Endodermal cell (in vitro differentiated cells): ENCODE measurements around the gene SLC35E4. TPM values are rescaled to one million over a fixed set of nuclear protein-coding genes. Genes with fewer than 3 reads are reported as not detected.

Source experiments
- DNase-seq: peaks from one replicate; pipeline ENCODE4 v3.0.0-alpha.2; 2017
- H3K27ac ChIP-seq: 2 replicates; pipeline ENCODE4 v1.5.1; 2013; ENCODE audit warnings: mild to moderate bottlenecking, low read depth, low read length, moderate library complexity
- H3K27me3 ChIP-seq: 2 replicates; pipeline ENCODE4 v1.6.1; 2013; ENCODE audit warnings: mild to moderate bottlenecking, low read length, moderate library complexity; ENCODE audit not compliant: insufficient read depth, control insufficient read depth, poor library complexity, severe bottlenecking
- H3K36me3 ChIP-seq: 2 replicates; pipeline ENCODE4 v1.7.0; 2013; ENCODE audit warnings: mild to moderate bottlenecking, low read length, moderate library complexity; ENCODE audit not compliant: control insufficient read depth, insufficient read depth
- H3K4me1 ChIP-seq: one replicate; pipeline ENCODE4 v1.7.0; 2013; ENCODE audit warnings: low read length; ENCODE audit not compliant: control insufficient read depth, insufficient read depth
- H3K4me3 ChIP-seq: 2 replicates; pipeline ENCODE4 v1.5.1; 2013; ENCODE audit warnings: mild to moderate bottlenecking, low read length, moderate library complexity
- H3K9ac ChIP-seq: 2 replicates; pipeline ENCODE4 v1.6.1; 2013; ENCODE audit warnings: mild to moderate bottlenecking, low read length, moderate library complexity; ENCODE audit not compliant: poor library complexity, severe bottlenecking; ENCODE audit errors: extremely low read depth
- H3K9me3 ChIP-seq: 2 replicates; pipeline ENCODE4 v1.6.1; 2013; ENCODE audit warnings: mild to moderate bottlenecking, low read length, moderate library complexity; ENCODE audit not compliant: control insufficient read depth
- H3K27ac Mint-ChIP-seq: 2 replicates; pipeline ENCODE4 v1.8.0; 2020; ENCODE audit warnings: mixed read lengths
- H3K27me3 Mint-ChIP-seq: 2 replicates; pipeline ENCODE4 v1.8.0; 2021; ENCODE audit warnings: mild to moderate bottlenecking, mixed read lengths; ENCODE audit not compliant: insufficient read depth
- H3K36me3 Mint-ChIP-seq: 2 replicates; pipeline ENCODE4 v1.8.0; 2020; ENCODE audit warnings: low read depth, mixed read lengths
- H3K4me1 Mint-ChIP-seq: 2 replicates; pipeline ENCODE4 v1.8.0; 2020; ENCODE audit warnings: mixed read lengths
- H3K4me3 Mint-ChIP-seq: 2 replicates; pipeline ENCODE4 v1.8.0; 2020; ENCODE audit warnings: mild to moderate bottlenecking, moderate library complexity, mixed read lengths
- H3K9me3 Mint-ChIP-seq: 2 replicates; pipeline ENCODE4 v1.8.0; 2020; ENCODE audit warnings: mild to moderate bottlenecking, mixed read lengths
- WGBS, 2 experiments: methylation state at CpG; one replicate each; pipeline versions ENCODE4 v1.1.5 to v1.1.7; 2013; ENCODE audit warnings: missing lambda C conversion rate in 2 of 2, mixed read lengths in 1 of 2; ENCODE audit not compliant: insufficient coverage in 1 of 2, insufficient read length in 1 of 2; 5-methylcytosine and 5-hydroxymethylcytosine counted together
- total RNA-seq, 2 donors: library from RNA; stranded (reverse); fragmentation: NEBNext Ultra II Directional in 1 of 2; extraction: Animal tissue kit (Norgen Biotek cat#: 25700) in 1 of 2; gene quantifications; 2 replicates in 1 of 2; 3 replicates in 1 of 2; pipeline ENCODE4 v1.2.1, GENCODE V29; 2021
- TF ChIP-seq, protein P1 (sequence below): fragments of 200-600 bp; sonication (generic); conservative IDR thresholded peaks from 2 replicates; pipeline ENCODE4 v1.5.0; 2021; ENCODE audit warnings: antibody characterized with exemption, mild to moderate bottlenecking

The SLC35E4 gene
- total RNA-seq, 2 donors from 2014 or later: 2.3 to 3.9 TPM

DNA sequence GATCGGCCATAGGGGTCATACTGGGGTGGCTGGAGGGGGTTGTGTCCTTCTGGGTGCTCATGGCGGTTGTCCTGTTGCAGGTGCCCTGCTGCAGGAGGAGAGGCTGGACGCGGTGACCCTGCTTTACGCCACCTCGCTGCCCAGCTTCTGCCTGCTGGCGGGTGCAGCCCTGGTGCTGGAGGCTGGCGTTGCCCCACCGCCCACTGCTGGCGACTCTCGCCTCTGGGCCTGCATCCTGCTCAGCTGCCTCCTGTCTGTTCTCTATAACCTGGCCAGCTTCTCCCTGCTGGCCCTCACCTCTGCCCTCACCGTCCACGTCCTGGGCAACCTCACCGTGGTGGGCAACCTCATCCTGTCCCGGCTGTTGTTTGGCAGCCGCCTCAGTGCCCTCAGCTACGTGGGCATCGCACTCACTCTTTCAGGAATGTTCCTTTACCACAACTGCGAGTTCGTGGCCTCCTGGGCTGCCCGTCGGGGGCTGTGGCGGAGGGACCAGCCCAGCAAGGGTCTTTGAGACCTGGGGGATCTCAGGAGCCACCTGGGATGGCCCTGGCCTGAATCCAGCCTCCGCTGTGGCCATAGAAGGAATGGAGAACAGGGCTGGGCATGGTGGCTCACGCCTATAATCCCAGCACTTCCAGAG lies 11.1 kb downstream of the SLC35E4 start:
- Mint-ChIP-seq H3K36me3 (no peaks in the 10 kb centered on the region), H3K9me3 (no peaks in the 10 kb centered on the region), H3K4me1 (peaks cover 17% of the 10 kb centered on the region), H3K27ac (no peak overlapping the region), H3K4me3 (no peak overlapping the region), H3K27me3 (no peaks in the 10 kb centered on the region)
- peak; percentile 31 for DNase-seq
- Histone ChIP-seq H3K4me1 (peaks cover 5% of the 10 kb centered on the region), H3K36me3 (no peaks in the 10 kb centered on the region), H3K27me3 (no peaks in the 10 kb centered on the region), H3K9ac (no peak overlapping the region), H3K9me3 (no peaks in the 10 kb centered on the region), H3K4me3 (no peak overlapping the region), H3K27ac (no peak overlapping the region)
- TF ChIP-seq, protein P1, sequence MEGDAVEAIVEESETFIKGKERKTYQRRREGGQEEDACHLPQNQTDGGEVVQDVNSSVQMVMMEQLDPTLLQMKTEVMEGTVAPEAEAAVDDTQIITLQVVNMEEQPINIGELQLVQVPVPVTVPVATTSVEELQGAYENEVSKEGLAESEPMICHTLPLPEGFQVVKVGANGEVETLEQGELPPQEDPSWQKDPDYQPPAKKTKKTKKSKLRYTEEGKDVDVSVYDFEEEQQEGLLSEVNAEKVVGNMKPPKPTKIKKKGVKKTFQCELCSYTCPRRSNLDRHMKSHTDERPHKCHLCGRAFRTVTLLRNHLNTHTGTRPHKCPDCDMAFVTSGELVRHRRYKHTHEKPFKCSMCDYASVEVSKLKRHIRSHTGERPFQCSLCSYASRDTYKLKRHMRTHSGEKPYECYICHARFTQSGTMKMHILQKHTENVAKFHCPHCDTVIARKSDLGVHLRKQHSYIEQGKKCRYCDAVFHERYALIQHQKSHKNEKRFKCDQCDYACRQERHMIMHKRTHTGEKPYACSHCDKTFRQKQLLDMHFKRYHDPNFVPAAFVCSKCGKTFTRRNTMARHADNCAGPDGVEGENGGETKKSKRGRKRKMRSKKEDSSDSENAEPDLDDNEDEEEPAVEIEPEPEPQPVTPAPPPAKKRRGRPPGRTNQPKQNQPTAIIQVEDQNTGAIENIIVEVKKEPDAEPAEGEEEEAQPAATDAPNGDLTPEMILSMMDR: no peak
- 93 to 95% methylated on average over 15 to 25 of the region's 25 CpGs for WGBS, 2 experiments

DNA sequence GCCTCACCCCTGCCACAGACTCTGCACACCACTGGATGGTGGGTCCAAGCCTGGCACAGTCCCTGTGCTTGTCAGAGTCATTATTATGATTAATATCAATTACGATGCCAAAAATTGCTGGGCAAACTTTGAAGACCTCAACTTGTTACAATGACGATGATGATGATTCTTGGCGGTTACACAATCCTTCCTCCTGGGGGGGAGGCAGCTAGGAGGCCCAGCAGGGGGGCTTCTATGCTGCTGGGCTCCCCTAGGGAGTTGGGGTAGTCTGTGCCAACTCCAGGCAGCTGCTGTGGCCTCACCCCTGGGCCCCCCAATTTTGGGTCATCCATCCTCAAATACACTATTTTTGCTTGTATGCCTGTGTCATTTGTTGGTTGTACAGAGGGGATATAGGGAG lies 12.0 kb downstream of the SLC35E4 start:
- TF ChIP-seq, protein P1: no peak
- H3K36me3 ChIP-seq: no peaks in the 10 kb centered on the region
- no peaks in the 10 kb centered on the region for H3K9me3 ChIP-seq
- H3K27ac ChIP-seq: no peak overlapping the region
- no peaks in the 10 kb centered on the region for H3K9me3 Mint-ChIP-seq
- H3K4me3 ChIP-seq: no peak overlapping the region
- 95 to 100% methylated on average over 3 of the region's 3 CpGs for WGBS, 2 experiments
- peaks cover 24% of the 10 kb centered on the region for H3K4me1 Mint-ChIP-seq
- H3K27me3 Mint-ChIP-seq: no peaks in the 10 kb centered on the region
- no peak overlapping the region for H3K4me3 Mint-ChIP-seq
- H3K36me3 Mint-ChIP-seq: no peaks in the 10 kb centered on the region
- DNase-seq: no peak
- H3K9ac ChIP-seq: no peak overlapping the region
- H3K4me1 ChIP-seq: peaks cover 5% of the 10 kb centered on the region
- H3K27me3 ChIP-seq: no peaks in the 10 kb centered on the region
- H3K27ac Mint-ChIP-seq: no peak overlapping the region

DNA sequence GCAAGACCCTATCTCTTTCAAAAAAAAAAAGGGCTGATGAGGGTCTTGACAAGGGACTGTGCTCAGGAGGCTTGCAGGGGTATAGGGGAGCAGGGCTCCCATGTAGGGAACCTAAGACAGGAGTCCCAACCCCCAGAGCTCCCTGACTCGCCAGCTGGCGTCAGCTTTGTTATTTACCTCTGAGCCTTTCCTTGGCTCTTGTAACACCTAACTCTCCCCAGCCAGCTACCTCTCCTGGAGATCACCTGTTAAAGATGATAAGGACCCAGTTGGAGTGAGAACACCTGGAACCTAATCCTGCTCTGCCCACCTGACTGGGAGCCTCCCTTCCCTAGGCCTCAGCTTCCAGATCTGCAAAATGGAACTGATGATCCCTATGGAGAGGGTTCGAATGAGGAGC lies 13.2 kb downstream of the SLC35E4 start:
- peaks cover 5% of the 10 kb centered on the region for H3K4me1 ChIP-seq
- no peaks in the 10 kb centered on the region for H3K9me3 Mint-ChIP-seq
- H3K36me3 ChIP-seq: no peaks in the 10 kb centered on the region
- H3K9ac ChIP-seq: no peak overlapping the region
- DNase-seq: no peak
- H3K27ac ChIP-seq: no peak overlapping the region
- no peaks in the 10 kb centered on the region for H3K9me3 ChIP-seq
- no peak overlapping the region for H3K4me3 Mint-ChIP-seq
- H3K27me3 Mint-ChIP-seq: no peaks in the 10 kb centered on the region
- TF ChIP-seq, protein P1: no peak
- H3K4me1 Mint-ChIP-seq: peaks cover 20% of the 10 kb centered on the region
- H3K27me3 ChIP-seq: no peaks in the 10 kb centered on the region
- WGBS, 2 experiments: 89% methylated on average over 3 of the region's 3 CpGs; no CpG with 5 or more reads in 1 of the 2 experiments
- H3K36me3 Mint-ChIP-seq: no peaks in the 10 kb centered on the region
- H3K27ac Mint-ChIP-seq: no peak overlapping the region
- no peak overlapping the region for H3K4me3 ChIP-seq
